Measurements from ENCODE around the gene UBASH3A.
"Not testable (repeated sequence)": the region's sequence is repeated elsewhere in the genome, so short reads cannot be mapped to it uniquely, and the experiment has no call there.

UBASH3A gene

GRCh38 chr21:42468491-42469131 lies 64.9 kb downstream of the UBASH3A start:
- TF ChIP-seq CTCF (IDR thresholded peaks at IDR 0.05; ENCODE audit: low read depth, low read length), result no peak
- H3K4me3 ChIP-seq (ENCODE audit: low read depth, low read length), result no peak overlapping the region

- TF ChIP-seq CTCF (IDR thresholded peaks at IDR 0.05; ENCODE audit: low read depth, low read length), result no peak
- no peak overlapping the region for H3K4me3 ChIP-seq (ENCODE audit: low read depth, low read length)
Observed at GRCh38 chr21:42469272-42469671, 65.6 kb downstream of the UBASH3A start.

DNA sequence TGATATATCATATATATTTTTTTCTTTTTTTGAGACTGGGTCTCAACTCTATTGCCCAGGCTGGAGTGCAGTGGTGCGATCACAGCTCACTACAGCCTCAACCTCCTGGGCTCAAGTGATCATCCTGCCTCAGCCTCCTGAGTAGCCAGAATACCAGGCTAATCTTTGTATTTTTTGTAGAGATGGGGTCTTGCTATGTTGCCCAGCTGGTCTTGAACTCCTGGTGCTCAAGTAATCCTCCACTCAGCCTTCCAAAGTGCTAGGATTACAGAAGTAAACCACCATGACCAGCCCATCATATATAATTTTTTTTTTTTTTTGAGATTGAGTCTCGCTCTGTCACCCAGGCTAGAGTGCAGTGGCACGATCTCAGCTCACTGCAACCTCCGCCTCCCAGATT lies 66.0 kb downstream of the UBASH3A start:
- not testable (repeated sequence) for H3K4me3 ChIP-seq (ENCODE audit: low read depth, low read length)

- TF ChIP-seq CTCF (IDR thresholded peaks at IDR 0.05; ENCODE audit: low read depth, low read length), result no peak
Observed at GRCh38 chr21:42471206-42471605, 67.5 kb downstream of the UBASH3A start.

GRCh38 chr21:42471716-42472330 lies 68.1 kb downstream of the UBASH3A start:
- no peak for TF ChIP-seq CTCF (IDR thresholded peaks at IDR 0.05; ENCODE audit: low read depth, low read length)
- no peak overlapping the region for H3K4me3 ChIP-seq (ENCODE audit: low read depth, low read length)

More at GRCh38 chr21:42471206-42471605, 67.5 kb downstream of the UBASH3A start:
- no peak overlapping the region for H3K4me3 ChIP-seq (ENCODE audit: low read depth, low read length)

GRCh38 chr21:42472521-42472920 lies 68.8 kb downstream of the UBASH3A start:
- no peak for TF ChIP-seq CTCF (IDR thresholded peaks at IDR 0.05; ENCODE audit: low read depth, low read length)

DNA sequence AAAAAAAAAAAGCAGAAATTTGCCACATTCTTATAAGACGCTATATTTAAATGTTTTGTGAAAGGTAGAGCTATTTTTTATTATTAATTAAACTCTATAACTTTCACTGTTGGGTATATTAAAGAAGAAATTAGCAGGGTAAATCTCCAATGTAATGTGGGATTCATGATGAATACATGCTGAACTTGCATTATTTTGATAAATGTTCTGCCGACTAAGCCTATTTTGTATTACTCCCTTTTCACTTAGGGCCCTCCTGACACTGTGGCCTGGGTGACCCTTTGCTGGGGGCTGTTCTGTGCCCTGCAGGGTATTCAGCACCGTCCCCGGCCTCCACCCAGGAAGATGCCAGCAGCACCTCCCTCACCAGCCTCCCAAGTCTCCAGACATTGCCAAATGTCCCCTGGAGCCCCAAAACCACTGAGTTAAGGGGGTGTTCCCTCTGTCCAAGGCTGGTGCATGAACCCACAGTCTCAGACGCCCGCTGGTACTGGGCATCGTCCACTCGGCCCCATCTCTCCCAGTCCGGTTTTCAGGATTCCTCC lies 69.9 kb downstream of the UBASH3A start:
- no peak for TF ChIP-seq CTCF (IDR thresholded peaks at IDR 0.05; ENCODE audit: low read depth, low read length)
- no peak overlapping the region for H3K4me3 ChIP-seq (ENCODE audit: low read depth, low read length)

More at GRCh38 chr21:42472521-42472920, 68.8 kb downstream of the UBASH3A start:
- no peak overlapping the region for H3K4me3 ChIP-seq (ENCODE audit: low read depth, low read length)
